GM18909 (cell line): ENCODE measurements around the gene PRR15.

Experiments
- ATAC-seq: cut with Tn5 transposase; IDR thresholded peaks from one replicate; pipeline ENCODE4 v1.9.1; 2021; ENCODE audit warnings: mild to moderate bottlenecking; ENCODE audit not compliant: unreplicated experiment, poor library complexity

Gene PRR15

DNA sequence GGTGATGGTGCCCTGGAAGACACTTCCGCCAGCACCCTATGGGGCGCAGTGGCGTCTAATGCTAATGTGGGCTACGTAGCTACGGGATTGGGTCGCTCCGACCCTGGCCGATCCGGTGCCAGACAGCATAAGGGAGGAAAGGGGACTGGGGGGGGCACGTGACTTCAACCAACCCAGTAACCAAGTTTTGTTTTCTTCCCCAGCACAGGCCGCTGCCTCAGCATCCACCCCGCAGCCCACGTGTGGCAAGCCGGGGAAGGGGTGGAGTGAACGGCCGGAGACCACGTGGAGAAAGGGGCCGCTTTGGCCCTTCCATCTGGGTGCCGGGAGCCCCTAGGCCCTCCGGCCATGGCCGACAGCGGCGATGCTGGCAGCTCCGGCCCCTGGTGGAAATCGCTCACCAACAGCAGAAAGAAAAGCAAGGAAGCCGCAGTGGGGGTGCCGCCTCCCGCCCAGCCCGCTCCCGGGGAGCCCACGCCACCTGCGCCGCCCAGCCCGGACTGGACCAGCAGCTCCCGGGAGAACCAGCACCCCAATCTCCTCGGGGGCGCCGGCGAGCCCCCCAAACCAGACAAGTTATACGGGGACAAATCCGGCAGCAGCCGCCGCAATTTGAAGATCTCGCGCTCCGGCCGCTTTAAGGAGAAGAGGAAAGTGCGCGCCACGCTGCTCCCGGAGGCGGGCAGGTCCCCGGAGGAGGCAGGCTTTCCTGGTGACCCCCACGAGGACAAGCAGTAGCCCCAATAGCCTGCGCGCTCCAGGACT, 2.5 kb downstream of the PRR15 start:
- no peak for ATAC-seq

DNA sequence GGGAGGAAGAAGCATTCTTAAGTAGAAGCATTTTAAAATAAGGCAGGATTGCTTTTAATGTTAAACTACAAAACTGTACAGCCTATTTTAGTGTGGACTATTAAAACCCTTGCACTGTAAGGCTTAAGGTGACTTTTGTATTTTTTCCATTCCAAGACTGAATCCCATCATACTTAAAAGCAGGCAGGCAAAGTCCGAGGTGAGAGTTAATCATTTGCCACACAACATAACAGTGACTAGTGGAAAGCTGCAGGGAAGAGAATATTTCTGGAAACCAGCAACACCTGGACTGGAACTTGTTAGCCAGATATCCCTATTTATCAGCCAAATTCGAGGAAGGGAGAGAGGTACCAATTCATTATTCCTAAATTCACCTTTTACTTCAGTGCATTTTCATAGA, 3.5 kb downstream of the PRR15 start:
- no peak for ATAC-seq

DNA sequence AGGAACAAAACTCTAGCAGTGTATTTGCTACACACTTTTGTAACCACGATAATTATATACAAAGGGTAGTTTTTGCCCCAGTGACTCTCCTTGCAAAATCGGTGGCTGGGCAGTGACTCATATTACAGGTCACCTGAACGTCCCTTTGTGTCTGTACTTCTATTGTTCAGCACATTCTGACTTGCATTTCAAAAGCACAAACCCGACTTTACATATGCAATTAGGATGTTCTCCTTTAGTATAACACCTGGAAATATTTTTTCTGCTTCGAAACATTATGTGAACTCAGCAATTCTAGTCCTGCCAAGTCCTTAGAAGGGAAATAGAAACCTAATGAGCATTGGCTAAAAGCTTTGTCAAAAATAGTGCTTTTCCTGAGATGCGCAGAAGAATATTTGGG, 6.0 kb downstream of the PRR15 start:
- no peak for ATAC-seq

DNA sequence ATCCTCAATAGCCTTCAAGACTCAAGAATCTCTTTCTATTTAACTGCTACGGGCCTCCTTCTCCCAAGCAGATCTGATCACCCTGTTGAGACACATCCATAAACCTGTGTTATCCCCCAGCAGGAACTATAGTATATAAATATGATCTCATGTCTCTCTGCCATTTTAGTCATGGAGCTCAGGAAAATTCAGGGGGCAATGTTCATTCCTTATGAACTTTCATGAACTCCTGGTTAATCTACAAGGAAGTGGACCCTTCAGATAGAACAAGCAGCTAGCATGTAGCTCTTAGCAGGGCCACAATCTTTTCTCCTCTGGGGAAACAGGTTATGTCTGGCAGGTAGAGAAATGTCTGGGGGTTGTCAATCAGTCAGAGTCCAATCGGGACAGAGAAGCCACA, 8.9 kb downstream of the PRR15 start:
- ATAC-seq: no peak

DNA sequence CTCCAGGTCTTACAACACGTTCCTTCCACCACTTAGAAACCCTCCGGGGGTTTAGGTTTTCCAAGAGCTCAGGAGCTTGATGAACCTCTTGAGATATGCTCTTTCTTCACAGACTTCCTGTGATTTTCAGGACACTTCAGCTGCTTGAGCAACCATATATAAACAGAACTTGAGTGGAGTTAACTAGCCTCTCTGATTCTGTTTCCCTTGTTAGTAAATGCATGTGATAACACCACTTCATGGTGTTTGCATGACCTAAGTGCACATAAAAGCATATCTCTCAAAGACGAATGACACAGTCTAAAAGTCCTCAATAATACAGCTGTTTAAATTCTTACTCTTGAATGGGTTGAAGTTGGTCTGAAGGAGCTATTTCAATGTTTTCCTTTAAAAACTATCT, 9.9 kb downstream of the PRR15 start:
- ATAC-seq: no peak

DNA sequence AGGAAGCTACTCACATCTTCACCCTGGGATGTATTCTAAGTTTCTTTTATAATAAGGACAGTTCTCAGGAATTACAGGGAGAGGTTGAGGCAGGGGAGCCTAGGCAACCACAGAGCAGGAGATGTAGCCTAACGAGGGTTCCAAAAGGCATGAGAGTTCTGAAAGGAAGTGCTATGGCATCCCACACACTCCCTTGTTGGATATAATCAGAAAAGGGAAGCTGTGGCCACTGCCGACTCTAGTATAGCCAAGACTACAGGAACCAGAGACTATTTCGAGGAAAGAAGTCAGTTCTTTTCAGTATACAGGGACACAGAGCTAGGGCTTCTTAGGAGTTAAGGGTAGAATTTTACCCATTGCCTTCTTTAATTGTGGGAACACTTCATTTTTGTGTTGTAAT, 11.0 kb downstream of the PRR15 start:
- ATAC-seq: no peak

DNA sequence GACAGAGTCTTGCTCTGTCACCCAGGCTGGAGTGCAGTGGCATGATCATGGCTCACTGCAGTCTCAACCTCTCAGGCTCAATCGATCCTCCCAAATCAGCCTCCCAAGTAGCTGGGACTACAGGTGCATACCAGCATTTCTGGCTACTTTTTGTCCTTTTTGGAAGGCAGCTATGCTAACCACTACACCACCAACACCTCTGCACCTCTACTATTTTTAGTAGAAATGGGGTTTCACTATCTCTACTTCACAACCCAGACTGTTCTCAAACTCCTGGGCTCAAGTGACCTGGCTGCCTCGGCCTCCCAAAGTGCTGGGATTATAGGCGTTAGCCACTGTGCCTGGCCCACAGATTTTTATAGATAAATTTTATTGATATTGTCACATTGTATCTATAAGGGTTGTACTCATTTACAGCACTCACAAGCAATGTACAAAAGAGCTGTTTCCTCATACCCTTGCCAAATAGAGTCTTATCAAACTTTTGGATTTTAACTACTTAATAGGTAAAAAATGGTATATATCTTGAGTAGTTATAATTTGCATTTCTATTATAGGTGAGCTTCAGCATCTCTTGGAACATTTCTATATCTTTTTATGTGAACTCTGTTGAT, 23.7 kb downstream of the PRR15 start:
- ATAC-seq: no peak

DNA sequence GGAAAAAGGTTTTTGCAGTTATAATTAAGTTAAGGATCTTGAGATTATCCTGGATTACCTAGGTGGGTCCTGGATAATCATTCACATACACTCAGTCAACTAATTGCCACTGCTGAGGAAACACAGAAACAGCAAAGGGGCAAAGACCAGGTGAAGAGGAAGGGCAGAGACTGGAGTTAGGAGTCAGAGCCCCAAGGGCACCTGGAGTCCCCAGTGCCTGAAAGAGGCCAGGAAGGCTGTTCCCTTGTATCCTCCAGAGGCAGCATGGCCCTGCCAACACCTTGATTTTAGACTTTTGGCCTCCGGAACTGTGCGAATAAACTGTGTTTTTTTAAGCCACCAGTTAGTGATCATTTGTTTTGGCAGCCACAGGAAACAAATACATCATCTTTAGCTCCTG, 24.6 kb downstream of the PRR15 start:
- no peak for ATAC-seq

DNA sequence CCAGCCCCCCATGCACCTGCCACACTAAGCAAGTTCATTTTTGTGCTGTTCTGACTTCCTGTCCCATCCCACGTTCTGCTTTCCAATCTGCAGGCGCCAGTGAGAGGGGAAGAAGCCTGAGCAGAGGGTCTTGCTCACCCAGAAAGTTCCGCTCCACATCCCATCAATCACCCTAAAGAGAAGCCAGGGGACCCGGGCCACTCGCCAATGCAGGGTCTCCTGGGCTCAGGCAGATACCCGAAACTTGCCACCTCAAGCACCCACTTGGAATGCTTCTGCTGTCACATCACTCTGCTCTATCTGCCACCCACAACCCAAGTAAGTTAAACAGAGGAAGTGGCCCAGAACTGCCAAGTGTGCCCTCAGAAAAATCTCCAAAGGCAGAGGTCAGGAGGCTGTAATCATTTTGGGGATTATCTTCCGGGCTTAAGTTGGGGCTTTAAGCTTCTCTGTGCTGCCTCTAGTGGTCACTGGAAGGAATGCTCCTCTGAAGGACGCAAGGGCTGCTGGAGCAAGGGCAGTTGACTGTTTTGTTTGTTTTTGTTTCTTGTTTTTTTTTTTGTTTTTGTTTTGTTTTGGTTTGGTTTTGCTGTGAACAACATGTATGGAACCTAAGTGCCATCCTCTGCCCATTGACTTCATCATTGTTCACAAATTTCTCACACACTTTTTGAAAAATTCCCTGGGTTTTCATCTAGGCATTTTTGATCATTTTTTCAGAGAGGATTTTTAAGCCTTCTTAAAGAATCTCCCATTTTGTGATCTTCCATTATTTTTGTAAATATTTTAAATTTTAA, 25.5 kb downstream of the PRR15 start:
- peak; percentile 78 for ATAC-seq

DNA sequence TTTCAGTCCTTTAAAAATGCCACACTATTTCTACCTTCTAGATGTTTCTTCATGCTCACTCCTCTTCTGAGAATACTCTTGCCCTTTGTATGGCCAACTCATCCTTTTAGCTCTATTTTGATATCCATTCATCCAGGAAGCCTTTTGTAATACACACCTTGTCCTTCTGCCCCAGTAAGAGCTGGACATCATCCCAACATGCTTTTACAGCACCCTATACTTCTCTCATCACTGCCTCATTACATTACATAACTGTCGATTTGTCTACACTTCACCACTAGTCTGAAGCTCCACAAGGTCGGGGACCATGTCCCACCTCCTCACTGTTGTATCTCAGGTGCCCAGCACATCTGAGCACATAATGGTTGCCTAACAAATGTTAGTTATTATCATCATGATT, 29.2 kb downstream of the PRR15 start:
- ATAC-seq: no peak

DNA sequence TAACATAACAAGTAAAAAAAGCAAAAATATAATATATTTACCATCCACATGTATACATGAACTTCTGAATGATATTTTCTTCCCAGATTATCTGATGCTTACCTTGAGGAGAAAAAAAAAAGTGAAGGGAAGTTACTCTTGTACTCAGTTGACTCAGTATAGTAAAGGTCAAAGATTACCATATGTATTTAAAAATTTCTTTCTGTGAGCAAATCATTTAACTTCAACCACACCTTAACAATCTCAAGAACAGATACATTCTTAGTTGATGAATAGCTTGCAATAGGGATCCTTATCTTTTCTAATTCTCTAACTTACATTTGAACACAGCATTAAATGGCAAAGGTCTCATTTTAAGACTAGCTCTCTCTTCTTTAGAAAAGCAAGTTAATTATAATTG, 29.8 kb downstream of the PRR15 start:
- no peak for ATAC-seq

DNA sequence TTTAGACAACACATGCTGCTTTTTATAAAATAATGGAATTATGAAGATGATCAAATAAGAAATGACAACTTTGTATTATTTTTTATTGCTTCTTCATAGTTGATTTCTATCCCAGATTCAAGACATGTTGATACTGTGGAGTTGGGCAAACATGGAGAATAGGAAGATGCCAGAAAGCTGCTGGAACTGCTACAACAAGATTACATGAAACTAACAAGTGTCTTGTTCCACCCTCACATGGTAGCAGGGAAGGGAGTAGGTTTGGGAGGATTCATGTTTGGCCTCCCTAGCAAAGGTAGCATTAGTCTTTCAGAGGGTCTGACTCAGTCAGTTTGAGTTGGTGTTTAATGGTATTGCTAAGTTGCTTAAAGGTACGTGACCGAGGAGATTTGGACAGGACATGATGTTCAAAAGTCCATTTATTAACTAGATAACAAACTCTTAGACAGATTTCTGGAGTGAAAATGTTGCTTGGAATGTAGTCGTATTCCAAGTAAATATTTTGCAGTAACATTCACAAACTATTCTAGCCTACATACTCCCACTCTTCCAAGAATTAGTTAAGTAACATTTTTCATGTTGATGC, 33.1 kb downstream of the PRR15 start:
- ATAC-seq: no peak

DNA sequence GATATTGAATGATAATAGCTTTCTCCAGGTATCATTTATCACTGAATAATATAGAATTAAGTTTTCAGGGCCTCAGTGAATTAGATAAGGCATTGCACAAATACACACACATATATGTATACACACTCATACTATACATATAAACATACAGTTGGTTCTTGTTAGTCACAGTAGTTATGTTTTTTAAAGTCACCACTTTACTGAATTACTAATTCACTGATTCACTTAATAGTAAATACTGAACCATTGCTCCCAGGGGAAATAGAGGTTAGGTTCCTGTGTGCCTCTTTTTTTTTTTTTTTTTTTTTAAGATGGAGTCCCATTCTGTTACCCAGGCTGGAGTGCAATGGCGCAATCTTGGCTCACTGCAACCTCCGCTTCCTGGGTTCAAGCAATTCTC, 33.6 kb downstream of the PRR15 start:
- no peak for ATAC-seq

DNA sequence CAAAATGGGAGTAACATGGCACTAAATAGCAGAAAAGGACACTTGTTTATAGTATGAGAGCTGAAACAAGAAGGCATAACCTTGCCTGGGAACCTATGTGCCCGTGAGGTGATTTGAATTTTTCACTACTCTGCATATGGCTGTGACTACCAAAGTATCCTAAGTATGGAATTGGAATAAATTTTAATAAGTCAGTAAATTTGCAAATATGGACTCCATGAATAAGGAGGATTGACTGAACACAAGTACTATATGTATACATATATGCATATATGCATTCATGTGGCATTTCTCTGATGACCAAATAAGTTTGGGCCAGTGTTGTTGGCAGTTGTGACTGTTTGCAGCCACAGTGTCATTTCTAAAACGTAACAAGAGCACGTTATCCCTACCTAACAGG, 34.5 kb downstream of the PRR15 start:
- ATAC-seq: no peak

DNA sequence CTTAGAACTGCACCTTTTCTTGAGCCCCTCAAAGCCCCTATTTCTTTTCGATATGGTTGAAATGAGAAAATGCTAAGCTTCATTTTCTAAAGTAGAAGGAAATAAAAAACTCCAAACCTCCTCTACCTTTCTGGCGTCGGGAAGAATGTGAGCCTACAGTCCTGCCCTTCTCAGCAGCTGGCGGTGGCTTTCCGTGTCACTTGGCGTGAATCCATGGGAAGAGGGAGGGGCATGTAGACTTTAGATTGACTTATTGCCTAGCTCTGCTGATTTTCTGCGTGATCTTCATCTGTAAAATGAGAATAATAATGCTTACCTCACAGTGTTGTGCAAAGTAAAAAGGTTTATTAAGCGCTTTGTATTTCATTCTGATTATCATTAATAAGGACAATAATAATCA, 35.0 kb downstream of the PRR15 start:
- no peak for ATAC-seq

DNA sequence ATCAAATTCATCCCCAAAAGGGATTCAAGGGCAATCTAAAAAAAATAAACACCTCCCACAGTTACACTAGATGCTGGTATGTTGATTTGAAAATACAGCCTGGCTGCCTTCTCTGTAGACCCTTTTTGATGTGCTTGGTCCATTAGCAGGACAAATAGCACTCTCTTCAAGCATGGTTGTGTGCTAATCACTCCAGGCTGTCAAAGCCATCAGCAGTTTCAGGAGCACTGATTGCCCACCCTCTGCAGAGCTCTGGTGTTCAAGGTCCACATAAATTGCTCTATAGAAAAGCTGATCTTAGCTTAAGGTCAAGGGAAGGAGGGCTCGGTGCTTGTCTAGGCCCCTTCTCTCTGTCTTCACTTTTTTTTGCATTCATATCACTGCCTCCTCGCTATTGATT, 35.4 kb downstream of the PRR15 start:
- ATAC-seq: no peak

DNA sequence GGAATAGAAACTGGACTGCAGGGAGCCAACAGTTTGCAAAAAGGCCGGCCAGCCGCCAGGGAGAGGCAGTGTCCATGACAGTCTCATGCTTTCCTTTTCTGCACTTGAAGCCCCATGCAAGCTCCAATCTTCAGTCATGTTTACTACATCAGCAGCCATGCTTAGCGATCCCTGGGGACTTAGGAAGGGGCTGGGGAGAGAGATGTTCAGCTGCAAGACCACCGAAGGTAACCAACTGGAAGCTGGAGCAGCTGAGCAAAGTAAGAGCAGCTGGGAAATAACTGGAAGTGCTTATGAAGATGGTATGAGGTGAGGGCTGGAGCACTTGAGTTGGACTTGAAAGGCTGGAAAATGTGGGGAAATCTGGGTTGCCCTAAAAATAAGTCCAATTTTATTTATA, 37.0 kb downstream of the PRR15 start:
- ATAC-seq: no peak

DNA sequence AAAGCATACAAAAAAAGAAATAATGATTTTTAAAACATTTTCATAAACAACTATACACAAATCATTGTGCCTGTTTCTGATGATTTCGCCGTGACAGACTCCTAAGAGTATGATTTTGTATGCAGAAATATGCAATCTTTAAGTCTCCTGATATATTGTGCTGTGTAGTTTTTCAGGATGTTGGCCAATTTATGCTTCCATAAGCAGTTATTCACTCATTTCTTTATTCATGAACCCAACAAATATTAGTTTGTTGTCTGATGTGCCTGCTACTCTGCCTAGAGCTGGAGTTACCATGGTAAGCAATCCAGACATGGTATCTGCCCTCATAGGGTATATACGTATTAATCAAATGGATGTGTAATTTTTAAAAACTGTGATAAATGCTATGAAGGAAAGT, 40.4 kb downstream of the PRR15 start:
- ATAC-seq: no peak

DNA sequence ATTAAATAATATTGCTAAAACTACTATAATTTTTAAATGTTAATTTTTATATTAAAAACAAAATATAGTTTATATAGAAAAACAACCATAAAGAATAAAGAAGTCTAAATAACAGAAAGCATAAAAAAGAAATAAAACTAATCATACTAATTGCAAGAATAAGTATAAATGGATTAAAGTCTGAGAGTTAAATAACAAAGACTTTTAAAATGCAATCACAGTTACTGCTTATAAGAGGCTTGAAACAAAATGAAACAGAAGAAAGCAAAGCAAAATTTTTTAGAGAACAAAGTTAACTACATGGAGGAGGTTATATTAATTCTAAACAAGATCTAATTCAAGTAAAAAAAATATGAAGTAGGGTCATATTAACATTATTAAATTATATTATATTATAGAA, 41.1 kb downstream of the PRR15 start:
- no peak for ATAC-seq

DNA sequence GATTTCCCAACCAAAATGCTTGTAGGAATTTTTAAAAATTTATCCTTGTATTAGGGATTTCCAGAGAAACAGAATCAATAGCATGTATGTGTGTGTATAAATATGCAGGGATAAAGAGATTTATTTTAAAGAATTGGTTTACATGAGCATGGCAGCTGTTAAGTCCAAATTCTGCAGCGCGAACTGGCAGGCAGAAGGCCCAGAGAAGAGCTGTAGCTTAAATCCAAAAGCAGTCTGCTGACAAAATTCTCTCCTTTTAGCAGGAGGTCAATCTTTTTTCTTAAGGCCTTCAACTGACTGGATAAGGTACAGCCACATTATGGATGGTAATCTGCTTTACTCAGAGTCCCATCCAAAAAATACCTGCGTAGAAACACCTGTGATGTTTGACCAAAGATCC, 42.0 kb downstream of the PRR15 start:
- ATAC-seq: no peak

DNA sequence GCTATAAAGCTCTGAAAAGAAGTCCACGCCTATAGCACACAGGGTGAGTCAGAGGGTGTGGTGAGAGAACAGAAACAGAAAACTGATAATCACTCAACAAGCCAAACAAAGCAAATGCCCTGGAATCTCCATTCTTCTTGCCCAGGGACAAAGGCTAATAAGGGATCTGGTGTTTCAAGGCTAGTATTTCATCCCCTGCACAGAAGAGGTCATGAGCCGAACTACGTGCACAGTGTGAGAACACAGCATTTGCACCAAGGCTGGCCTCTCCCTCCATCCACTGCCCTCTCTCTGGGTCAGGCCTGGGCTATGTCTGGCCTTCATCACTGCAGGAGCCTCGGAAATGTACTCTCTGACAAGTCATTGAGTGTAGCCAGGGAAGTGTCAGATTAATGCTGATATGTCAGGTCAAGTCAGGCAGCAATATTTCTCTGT, 42.7 kb downstream of the PRR15 start:
- no peak for ATAC-seq
